ENCODE results near the gene BBS1.

- no peak for TF ChIP-seq EZH2 (IDR thresholded peaks at IDR 0.05; ENCODE audit: low read length, unreplicated experiment)
- TF ChIP-seq CTCF (conservative IDR thresholded peaks at IDR 0.05; ENCODE audit: low read depth, low read length): no peak
- no peak for TF ChIP-seq EZH2phosphoT487 (IDR thresholded peaks at IDR 0.05; ENCODE audit: borderline replicate concordance, low read length)
Measured at GRCh38 chr11:66562907-66563583, 52.6 kb downstream of the BBS1 start.

Data from PC-3 (cell line).